GM19351 (cell line): Measurements from ENCODE around the gene LDAH.
A peak's percentile ranks its signal among the peaks of the same experiment; 100 is the strongest.

Source experiments
- ATAC-seq: cut with Tn5 transposase; IDR thresholded peaks from one replicate; pipeline ENCODE4 v1.9.1; 2021; ENCODE audit warnings: mild to moderate bottlenecking, moderate library complexity; ENCODE audit not compliant: unreplicated experiment

The LDAH gene

DNA sequence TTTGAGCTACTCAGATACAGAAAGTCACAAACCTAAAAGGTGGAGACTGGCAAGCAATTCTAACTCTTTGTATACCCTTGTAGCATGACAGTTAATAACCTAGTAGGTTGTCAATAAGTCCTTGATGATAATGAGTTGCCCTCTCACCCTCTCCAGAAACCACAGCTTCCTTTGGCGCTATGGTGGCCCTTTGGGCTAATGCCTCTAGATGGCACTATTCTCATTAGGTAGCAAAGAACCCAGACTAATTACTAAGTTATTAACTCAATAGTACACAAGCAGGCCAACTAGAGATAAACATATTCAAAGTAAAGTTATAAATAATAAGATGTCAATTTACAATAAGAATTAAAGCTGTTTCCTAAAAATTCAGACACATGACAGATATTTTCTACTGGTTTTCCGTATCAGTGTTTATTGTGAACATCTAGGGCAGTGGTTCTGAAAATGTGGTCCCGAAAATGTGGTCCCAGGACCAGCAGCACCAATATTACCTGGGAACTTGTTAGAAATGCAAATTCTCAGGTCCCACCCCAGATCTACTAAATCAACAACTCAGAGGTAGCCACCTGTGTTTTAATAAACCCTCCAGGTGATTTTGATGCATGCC, 41.1 kb downstream of the LDAH start:
- ATAC-seq = peak; percentile 84

DNA sequence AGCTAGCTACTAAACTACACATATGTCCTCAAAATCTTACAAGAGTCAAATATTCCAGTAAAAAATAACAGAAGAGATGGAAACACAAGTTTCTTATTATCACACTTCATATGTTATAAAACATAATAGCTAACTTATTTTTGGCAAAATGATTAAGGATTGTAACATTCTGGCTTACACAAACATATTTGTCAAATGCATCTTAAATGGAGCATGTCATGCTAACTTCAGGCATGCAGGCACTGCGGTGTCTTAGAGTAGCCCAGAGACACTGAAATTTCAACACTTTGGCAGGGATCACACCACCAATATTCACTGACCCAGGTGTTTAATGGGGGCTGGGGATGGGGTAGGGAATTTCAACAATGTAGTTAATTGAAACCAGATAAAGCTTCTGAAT, 51.6 kb downstream of the LDAH start:
- ATAC-seq = no peak

DNA sequence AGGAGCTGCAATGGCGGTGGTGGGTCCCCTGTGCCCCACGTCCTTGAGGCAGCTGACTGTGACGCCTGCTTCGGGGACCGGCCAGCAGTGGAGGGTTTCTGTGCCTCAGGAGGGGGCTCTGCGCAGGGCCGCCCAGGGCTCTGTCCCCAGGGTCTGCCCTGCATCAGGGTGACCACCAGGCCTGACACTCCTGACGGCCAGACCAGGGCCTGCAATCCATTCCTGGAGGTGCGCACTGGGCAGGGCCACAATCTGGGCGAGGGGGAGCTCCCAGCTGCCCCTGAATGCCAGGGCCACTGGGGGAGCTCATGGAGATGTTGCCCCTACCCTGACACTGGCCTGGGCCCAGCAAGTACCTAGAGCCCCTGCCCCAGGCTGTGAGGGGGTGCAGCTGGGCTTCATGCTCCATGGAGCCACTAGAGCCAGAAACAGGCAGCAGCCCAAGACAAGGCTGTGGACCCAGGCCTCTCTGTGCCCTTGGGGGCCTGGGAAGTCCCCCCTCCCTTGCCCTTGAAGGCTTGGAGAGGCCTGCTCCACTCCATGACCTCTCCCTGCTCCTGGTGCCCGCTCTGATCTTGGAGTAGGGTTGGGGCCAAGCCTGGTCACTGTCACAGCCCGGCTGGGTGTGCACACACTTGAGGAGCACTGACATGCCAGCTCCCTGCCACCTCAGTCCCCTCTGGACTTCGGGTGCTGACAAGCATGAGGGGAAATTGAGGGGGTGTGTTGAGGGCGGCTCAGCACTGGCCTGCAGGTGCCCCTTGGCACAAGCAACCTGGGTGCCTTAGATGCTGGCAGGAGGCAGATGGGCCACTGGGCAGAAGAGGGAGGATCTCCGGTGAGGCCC, 55.9 kb downstream of the LDAH start:
- ATAC-seq = no peak

DNA sequence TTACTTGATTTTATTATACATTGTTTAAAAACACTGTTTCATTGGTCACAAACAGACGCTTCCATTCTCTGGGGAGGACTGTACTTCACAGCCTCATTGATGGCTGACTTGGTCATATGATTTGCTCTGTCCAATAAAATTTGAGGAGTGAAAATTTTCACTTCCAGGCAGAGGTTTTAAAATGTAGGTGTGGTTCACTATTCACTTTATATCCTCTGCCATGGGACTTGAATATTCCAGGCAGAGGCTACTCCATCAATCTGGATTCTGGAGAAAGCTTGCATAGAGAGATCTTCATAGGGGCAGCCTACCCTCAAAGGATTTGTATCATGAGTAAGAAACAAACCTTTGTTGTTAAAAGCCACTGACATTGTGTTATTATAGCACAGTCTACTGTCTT, 56.7 kb downstream of the LDAH start:
- ATAC-seq = no peak

DNA sequence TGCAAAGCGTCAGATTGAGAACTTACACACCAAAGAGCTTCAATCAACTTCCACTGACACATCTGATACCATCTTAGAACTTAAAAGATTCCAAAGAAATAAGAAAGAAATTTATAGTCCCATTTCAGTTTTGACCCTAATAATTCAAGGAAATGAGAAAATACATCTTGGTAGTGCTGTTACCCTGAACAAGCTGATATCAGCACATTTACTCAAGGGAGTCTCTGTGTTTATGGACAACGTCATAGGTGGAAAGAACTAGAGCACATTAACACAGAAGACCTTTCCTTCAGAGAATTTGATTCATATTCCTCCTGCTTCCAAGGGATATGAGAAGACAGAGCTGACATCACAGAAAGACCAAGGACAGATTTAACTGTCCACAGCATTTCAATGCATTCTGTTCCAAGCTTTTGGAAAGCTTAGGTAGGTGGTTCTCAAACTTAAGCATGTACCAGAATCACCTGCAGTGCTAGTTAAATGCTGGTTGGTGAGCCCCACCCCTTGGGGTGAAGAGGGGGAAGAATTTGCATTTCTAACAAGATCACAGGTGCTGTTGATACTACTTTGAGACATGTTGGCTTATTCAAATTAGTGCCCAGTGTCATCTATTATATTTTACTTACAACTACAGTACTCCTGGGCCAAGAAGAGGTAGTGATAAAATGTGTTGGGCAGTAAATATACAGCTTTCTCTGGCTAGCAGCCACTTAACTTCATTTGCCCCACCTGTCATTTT, 59.8 kb downstream of the LDAH start:
- ATAC-seq = no peak

DNA sequence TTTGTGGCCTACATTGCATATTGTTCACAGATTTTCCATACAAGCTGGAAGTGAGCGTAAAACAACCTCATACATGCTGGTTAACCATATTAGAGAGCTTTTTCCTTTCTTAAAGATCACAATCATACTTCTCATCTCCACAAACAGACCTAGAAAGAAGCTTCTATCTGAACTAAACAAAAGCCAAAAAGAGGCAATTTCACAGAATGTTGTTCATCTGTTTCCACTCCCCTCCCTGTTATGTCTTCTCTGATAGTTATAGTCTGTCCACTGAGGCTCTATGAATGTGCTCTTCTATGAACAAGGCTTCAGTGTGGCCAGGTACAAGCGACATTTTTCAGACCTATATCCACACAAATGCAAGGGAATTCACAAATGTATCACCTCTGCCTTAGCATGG, 63.4 kb downstream of the LDAH start:
- no peak for ATAC-seq

DNA sequence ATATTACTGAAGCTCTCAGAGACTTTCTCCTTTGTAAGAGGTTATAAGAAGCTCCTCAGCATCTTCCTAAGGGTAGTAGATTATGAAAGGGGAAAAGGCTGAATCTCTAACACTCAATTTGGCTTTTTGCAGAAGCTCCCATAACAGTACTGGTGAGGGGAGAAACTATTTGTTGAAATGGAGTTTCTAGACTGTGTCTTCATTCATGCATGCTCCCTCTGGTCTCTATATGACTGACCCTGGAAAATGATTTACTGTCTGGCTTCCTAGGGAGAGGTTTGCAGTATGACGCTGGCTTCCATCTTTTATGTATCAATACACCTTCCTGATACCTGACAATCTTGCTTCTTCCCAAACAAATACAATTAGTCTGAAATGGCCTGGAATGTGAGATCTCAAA, 63.9 kb downstream of the LDAH start:
- no peak for ATAC-seq

DNA sequence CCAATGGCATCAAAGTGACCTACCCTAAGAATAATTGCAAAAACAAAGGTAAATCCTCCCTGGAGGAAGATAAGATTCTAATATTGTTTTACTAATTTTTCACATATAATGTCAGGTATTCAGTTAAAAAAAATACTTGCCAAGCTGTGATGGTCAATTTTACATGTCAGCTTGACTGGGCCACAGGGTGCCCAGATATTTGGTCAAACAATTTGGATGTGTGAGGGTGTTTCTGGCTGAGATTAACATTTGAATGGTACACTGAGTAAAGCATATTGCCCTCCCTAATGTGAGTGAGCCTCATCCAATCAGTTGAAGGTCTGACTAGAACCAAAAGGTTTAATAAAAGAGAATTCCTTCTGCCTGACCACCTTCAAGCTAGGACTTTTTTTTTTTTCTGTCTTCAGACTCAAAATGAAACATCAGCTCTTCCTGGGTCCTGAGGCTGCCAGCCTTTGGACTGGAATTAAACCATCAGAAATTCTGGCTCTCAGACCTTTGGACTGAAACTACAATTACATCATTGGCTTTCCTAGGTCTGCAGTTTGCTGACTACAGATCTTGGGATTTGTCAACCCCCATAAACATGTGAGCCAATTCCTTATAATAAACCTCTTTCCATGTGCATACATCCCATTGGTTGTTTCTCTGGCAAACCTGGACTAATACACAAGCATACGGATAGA, 65.4 kb downstream of the LDAH start:
- no peak for ATAC-seq

DNA sequence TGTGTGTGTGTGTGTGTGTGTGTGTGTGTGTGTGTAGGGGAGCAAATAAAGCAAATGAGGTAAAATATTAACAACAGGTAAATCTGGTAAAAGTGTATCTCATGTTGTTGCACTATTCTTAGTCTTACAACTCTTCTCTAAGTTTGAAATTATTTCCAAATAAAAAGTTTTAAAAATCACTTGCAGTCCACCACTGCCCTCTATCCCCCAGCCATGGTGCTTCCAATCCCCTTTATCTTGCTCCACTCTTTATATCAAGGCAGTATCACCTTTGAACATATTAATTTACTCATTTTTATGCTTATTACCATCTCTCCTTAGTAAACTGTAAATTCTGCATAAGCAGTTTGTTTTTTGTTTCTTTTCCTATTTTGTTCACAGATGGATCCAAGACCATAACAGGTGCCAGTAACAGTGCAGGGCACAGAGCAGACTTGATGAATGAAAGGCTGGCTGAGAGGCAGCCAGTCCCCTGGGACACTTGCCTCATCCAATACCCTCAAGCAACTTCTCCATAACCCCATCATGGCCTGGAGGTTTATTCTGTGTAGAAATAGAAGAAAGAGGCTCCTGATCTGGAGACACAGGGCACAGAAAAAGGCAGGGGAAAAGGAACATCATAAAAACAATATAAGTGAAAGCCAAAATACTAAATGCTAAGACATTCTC, 67.6 kb downstream of the LDAH start:
- ATAC-seq = no peak

DNA sequence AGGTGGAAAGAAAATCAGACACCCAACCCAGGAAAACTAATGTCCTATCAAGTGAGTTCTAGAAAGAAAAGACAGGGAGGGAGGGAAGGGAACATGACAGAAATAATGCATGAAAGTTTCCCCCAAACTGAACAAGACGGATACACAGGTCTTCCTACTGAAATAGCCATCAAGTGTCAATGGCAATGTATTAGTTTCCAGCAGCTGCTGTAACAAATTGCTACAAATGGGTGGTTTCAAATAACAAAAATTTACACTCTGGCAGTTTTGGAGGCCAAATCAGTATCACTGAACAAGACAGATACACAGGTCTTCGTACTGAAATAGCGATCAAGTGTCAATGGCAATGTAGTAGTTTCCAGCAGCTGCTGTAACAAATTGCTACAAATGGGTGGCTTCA, 70.6 kb downstream of the LDAH start:
- ATAC-seq = no peak

DNA sequence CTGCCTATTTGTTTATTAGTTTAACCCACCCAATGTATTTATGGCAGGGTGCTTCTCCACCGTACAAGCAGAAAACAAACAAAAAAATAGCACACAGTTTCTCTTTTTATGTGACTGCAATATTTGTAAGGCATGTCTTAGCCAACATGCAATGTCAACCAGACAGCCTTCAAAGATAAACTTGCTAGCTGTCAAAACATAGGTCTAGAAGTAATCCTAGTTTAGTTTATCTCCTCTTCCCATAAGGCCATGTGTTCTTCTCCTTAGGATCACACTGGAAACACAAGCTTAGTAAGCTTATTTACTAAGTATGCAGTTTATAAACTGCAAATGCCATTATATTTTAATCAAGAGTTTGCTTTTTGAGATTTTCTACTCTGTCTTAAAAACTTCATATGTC, 75.6 kb downstream of the LDAH start:
- ATAC-seq = no peak

DNA sequence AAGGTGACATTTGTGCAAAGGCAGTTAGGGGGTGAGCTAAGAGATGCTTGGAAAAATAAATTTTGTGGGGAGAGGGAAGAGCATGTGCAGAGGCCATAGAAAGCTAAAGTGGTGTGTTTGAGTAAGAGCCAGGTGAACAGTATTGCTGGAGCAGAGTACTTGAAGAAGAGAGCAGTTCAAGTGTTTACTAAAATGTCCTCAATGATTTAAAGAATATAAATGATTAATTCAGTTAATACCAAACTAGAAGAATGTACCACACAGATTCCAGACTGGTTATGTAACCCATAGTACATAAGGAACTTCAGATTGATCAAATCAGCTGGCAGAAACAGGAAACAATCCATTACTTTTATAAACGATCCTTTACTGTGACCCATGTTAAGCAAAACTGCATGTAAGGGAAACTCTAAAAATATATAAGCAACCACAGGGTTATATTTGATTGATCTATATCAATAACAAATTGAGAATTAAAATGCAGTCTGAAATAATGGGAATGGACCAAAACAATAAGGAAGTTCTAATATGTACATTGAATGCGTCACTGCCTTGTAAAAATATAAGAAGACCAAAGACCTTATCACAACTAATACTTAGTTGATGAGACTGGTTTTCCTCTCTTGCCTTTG, 76.9 kb downstream of the LDAH start:
- no peak for ATAC-seq

DNA sequence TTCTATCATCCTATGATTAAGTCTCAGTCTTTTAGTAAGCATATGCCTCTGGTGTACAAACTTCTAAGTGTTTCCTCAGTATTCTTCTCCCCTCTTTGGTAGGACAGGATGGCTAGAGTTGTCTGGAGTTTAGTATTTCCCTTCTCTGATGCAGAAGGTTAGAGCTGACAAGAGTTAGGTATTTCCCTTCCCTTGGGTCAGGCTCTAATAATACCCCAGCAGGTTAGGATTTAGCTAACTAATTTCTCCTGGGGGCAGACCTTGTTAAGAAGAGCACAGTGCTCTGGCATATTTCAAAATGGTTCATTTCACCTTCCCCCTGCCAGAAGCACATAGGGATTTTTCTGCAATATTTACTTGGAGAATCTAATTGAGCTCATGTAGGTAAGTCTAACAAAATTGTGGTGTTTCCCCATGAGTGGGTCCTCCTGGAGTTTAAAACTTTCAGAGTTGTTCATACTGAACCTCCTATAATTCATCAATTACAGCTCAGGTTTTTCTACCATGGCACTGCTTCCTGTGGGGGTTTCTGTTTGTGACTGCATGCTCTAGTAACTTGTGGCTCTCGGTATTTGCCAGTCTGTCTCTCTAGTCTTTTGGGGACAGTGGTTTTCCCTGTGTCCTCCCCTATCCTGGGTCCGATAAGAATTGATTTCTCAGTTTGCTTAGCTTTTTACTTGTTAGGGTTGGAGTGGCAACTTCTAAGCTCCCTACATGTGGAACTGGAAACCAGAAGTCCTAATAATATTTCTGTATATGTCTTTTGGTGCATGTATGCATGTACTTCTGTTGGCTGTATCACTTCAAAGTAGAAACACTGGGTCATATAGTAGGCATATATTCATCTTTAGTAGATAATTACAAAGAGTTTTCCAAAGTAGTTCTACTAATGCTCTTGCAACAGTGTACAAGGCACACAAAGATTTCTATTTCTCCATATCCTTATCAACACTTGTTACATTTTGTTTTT, 78.2 kb downstream of the LDAH start:
- ATAC-seq = peak; percentile 89

DNA sequence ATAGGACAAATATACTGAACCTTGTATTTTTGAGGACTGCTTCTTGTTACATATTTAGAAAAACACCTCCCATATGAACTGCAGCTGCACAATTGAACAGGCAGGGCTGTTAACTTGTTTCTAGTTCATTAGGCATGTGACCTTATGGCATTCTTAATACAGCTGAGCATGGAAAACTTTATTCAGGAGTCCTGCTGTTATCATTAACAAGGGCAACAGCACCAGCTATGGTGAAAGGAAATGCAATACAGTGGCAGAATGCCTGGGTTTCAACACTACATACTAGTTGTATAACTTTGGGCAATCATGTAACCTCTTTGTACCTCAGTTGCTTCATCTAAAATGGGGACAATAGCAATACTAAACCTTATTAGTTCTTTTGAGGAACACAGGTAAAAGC, 84.1 kb downstream of the LDAH start:
- no peak for ATAC-seq

DNA sequence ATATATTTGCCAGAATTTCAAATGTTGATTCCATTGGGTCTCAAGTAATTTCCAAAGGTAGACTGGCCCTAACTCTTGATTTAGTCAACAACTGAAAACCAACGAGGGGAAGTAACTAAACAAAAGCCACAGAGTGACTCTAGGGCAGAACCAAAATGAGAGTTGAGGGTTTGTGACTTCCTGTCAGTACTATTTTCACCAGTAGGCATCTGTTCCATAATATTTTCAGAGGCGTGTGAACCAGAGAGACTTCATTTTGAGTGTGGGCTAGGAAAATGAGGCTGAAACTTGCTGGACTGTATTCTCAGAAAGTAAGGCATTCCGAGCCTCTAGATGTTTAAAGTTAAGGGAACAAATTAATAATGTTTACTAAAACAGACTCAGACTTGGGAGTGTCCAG, 85.4 kb downstream of the LDAH start:
- ATAC-seq = peak; percentile 99

DNA sequence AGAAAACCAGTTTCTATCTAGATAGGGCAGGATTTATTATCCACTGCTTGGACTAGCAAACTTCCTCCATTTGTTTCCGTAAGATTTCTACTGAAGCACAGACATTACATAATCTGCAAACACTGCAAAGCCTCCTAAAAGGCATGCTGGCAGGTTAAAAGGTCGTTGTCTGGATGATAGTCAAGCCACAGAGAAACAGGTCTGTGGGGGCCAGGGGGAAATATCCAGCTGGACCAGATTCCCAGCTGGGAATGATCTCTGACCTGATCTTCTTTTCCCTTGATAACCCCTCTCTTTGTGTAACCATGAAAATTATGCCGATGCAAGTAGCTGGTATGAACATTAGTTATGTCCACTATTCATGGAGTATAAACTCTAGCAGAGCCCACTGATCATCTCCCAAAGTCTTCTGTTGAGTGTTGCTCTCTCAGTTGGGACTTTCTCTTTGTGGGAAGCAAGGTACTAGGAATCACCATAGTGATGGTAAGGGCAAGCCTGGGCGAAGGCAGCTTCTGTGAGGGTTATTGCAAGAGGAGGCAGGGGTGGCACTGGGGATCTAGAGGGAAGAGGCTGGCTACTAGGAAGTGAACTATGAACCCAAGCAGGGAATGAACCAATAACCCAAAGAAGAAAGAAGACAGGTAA, 94.7 kb downstream of the LDAH start:
- no peak for ATAC-seq

DNA sequence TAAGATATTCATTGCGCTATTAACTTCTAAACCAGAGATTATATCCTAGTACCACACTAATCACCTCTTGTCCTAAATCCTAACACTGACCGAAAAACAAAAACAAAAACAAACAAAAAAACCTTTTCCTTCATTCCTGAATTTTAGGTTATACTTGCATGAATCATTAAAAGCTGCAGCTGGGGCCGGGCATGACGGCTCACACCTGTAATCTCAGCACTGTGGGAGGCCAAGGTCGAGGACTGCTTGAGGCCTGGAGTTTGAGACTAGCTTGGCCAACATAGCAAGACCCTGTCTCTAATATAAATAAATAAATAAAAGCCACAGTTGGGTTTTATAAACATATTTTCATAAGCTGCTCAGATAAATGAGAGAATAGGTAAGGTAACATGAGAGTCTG, 96.0 kb downstream of the LDAH start:
- ATAC-seq = no peak

DNA sequence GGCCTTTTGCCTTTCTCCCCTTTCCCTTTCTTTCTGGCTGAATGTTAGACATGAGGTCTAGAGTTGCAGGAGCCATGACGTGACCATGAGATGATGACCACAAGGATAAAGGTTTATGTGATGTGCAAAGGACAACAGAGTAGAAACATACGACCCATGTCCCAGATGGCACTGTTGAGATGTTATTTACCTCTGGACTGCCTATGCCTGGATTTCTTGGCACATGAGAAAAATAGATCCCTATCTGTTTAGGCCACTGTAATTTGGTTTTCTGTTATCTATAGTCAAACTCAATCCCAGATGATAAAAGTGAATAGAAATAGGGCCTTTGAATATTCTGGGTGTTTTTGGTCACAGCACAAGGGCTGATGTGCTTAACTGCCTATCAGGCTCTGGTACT, 97.1 kb downstream of the LDAH start:
- ATAC-seq = no peak
